Measurements from ENCODE around the gene RAPGEF6. TPM values are rescaled to one million over a fixed set of nuclear protein-coding genes. Genes with fewer than 3 reads are reported as not detected.

RAPGEF6 gene
- total RNA-seq, 1 donor from 2014 or later: 16.9 TPM

- no peak for DNase-seq (ENCODE audit: low spot score)
- TF ChIP-seq, protein P1, sequence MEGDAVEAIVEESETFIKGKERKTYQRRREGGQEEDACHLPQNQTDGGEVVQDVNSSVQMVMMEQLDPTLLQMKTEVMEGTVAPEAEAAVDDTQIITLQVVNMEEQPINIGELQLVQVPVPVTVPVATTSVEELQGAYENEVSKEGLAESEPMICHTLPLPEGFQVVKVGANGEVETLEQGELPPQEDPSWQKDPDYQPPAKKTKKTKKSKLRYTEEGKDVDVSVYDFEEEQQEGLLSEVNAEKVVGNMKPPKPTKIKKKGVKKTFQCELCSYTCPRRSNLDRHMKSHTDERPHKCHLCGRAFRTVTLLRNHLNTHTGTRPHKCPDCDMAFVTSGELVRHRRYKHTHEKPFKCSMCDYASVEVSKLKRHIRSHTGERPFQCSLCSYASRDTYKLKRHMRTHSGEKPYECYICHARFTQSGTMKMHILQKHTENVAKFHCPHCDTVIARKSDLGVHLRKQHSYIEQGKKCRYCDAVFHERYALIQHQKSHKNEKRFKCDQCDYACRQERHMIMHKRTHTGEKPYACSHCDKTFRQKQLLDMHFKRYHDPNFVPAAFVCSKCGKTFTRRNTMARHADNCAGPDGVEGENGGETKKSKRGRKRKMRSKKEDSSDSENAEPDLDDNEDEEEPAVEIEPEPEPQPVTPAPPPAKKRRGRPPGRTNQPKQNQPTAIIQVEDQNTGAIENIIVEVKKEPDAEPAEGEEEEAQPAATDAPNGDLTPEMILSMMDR (IDR thresholded peaks at IDR 0.05; ENCODE audit: unreplicated experiment): no peak
- Mint-ChIP-seq H3K27ac (ENCODE audit: unreplicated experiment) (peak overlapping the region; percentile 61), H3K9me3 (ENCODE audit: unreplicated experiment) (no peaks in the 10 kb centered on the region), H3K4me1 (ENCODE audit: unreplicated experiment) (peaks cover 5% of the 10 kb centered on the region), H3K27me3 (ENCODE audit: unreplicated experiment) (no peaks in the 10 kb centered on the region), H3K4me3 (ENCODE audit: unreplicated experiment) (no peak overlapping the region), H3K36me3 (ENCODE audit: low read depth, unreplicated experiment) (no peaks in the 10 kb centered on the region)
These were observed 215.2 kb downstream of the RAPGEF6 start for GRCh38 chr5:131419877-131420276.

GRCh38 chr5:131418846-131419245 is 216.2 kb downstream of the RAPGEF6 start:
- Mint-ChIP-seq H3K27ac (ENCODE audit: unreplicated experiment) (no peak overlapping the region), H3K36me3 (ENCODE audit: low read depth, unreplicated experiment) (no peaks in the 10 kb centered on the region), H3K9me3 (ENCODE audit: unreplicated experiment) (no peaks in the 10 kb centered on the region), H3K4me1 (ENCODE audit: unreplicated experiment) (peaks cover 5% of the 10 kb centered on the region), H3K27me3 (ENCODE audit: unreplicated experiment) (no peaks in the 10 kb centered on the region), H3K4me3 (ENCODE audit: unreplicated experiment) (no peak overlapping the region)
- TF ChIP-seq, protein P1 (IDR thresholded peaks at IDR 0.05; ENCODE audit: unreplicated experiment): no peak
- DNase-seq (ENCODE audit: low spot score): no peak

DNA sequence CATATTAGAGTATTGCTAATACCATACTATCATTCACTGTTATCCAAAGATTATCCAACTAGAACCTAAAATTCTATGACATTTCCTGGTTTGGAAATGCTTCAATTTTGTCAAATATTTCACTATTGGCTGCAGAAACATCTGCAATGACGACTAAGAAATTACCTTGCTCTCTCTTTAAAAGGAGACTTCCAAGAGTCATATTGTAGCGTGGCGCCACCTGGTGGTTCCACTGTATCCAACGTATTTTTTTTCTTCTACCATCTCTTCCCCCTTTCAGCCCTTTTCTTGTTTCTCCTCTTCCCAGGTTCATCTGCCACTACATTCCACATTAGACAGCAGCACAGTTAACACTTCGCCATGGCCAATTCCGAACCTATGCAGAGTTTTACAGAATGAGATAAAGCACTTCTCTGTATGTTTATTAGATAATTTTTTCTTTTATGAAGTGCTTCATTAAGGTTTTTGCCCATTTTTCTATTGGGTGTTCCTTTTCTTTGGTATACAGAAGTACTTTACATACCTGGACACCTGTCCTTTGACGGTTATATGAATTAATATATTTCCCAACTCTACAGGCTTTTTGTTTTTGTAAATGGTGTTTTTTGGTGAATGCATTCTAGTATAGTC is 217.7 kb downstream of the RAPGEF6 start:
- peak; percentile 76 for DNase-seq (ENCODE audit: low spot score)
- no peak overlapping the region for H3K27ac Mint-ChIP-seq (ENCODE audit: unreplicated experiment)
- H3K4me3 Mint-ChIP-seq (ENCODE audit: unreplicated experiment): peak overlapping the region; percentile 52
- H3K4me1 Mint-ChIP-seq (ENCODE audit: unreplicated experiment): peaks cover 5% of the 10 kb centered on the region
- TF ChIP-seq, protein P1 (IDR thresholded peaks at IDR 0.05; ENCODE audit: unreplicated experiment): peak; percentile 91
- H3K36me3 Mint-ChIP-seq (ENCODE audit: low read depth, unreplicated experiment): no peaks in the 10 kb centered on the region
- no peaks in the 10 kb centered on the region for H3K9me3 Mint-ChIP-seq (ENCODE audit: unreplicated experiment)
- no peaks in the 10 kb centered on the region for H3K27me3 Mint-ChIP-seq (ENCODE audit: unreplicated experiment)

DNA sequence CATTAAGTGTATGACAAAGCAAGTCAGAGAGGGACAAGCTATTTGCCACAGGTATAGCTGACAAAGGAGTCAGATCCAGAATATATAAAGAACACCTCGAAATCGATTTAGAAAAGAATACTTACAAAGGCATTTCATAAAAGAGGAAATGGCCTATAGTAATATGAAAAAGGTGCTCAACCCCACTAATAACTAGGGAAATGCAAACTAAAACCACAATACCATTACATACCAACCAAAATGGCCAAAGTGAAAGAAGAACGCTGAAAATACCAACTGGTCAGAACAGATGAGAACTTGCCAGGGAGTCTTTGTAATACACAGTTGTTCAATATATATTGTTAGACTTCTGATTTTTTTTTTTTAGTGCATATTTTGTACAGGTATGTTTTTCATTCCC is 218.3 kb downstream of the RAPGEF6 start:
- DNase-seq (ENCODE audit: low spot score): no peak
- no peaks in the 10 kb centered on the region for H3K36me3 Mint-ChIP-seq (ENCODE audit: low read depth, unreplicated experiment)
- H3K4me1 Mint-ChIP-seq (ENCODE audit: unreplicated experiment): peaks cover 5% of the 10 kb centered on the region
- H3K27ac Mint-ChIP-seq (ENCODE audit: unreplicated experiment): no peak overlapping the region
- H3K27me3 Mint-ChIP-seq (ENCODE audit: unreplicated experiment): no peaks in the 10 kb centered on the region
- no peak overlapping the region for H3K4me3 Mint-ChIP-seq (ENCODE audit: unreplicated experiment)
- TF ChIP-seq, protein P1 (IDR thresholded peaks at IDR 0.05; ENCODE audit: unreplicated experiment): no peak
- H3K9me3 Mint-ChIP-seq (ENCODE audit: unreplicated experiment): no peaks in the 10 kb centered on the region

Data from endothelial cell (in vitro differentiated cells).